Measurements from ENCODE around the gene CYBB. TPM values are rescaled to one million over a fixed set of nuclear protein-coding genes. Genes with fewer than 3 reads are reported as not detected.
A peak's percentile ranks its signal among the peaks of the same experiment; 100 is the strongest.

Gene CYBB
- total RNA-seq, 2 experiments from 2014 or later, result 1.6 TPM

DNA sequence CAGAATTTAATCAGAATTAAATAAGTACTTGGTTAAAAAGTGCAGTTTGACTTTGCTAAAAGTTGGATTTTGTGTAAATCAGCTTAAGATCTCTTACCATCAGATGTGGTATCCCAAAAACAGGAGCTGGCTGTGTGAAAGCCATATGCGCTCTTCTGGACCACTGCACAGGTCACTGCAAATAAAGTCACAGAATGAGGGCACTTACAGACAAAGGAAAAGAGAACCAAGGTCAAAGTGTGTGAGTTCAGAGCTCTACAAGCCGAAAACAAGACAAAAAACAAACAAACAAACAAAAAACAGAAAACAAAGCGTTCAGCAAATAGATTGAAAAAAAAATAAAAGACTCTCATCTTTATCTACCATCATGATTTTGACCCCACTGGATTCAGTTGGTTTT, 61.1 kb downstream of the CYBB start:
- H3K4me1 ChIP-seq (ENCODE audit: insufficient read depth, low read length), result peaks cover 6% of the 10 kb centered on the region
- no peak overlapping the region for H3K27ac ChIP-seq (ENCODE audit: low read depth in 1 of 2, low read length in 2 of 2)
- CTCF ChIA-PET, result interaction anchor here (0.8 kb wide), 1 partner anchor 95 kb away, joined by 3 read pairs; no protein-coding TSS in a partner anchor
- H3K9me3 ChIP-seq (ENCODE audit: control insufficient read depth in 1 of 2, insufficient read depth in 1 of 2, low read length in 2 of 2), result no peaks in the 10 kb centered on the region
- H3K9me3 Mint-ChIP-seq, result no peaks in the 10 kb centered on the region
- H3K36me3 ChIP-seq (ENCODE audit: insufficient read depth, low read length), result peaks cover 10% of the 10 kb centered on the region
- H3K27ac Mint-ChIP-seq, result no peak overlapping the region
- H3K27me3 Mint-ChIP-seq, result no peaks in the 10 kb centered on the region
- no peak for ATAC-seq (ENCODE audit: poor library complexity)
- TF ChIP-seq, protein P1, sequence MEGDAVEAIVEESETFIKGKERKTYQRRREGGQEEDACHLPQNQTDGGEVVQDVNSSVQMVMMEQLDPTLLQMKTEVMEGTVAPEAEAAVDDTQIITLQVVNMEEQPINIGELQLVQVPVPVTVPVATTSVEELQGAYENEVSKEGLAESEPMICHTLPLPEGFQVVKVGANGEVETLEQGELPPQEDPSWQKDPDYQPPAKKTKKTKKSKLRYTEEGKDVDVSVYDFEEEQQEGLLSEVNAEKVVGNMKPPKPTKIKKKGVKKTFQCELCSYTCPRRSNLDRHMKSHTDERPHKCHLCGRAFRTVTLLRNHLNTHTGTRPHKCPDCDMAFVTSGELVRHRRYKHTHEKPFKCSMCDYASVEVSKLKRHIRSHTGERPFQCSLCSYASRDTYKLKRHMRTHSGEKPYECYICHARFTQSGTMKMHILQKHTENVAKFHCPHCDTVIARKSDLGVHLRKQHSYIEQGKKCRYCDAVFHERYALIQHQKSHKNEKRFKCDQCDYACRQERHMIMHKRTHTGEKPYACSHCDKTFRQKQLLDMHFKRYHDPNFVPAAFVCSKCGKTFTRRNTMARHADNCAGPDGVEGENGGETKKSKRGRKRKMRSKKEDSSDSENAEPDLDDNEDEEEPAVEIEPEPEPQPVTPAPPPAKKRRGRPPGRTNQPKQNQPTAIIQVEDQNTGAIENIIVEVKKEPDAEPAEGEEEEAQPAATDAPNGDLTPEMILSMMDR (IDR thresholded peaks at IDR 0.05), result no peak
- peaks cover 32% of the 10 kb centered on the region for H3K4me1 Mint-ChIP-seq (ENCODE audit: low read depth)
- DNase-seq, result no peak
- H3K36me3 Mint-ChIP-seq (ENCODE audit: low read depth), result peaks cover 33% of the 10 kb centered on the region
- POLR2A ChIA-PET, result no interaction called here
- H3K4me3 ChIP-seq (ENCODE audit: low read length), result no peak overlapping the region
- H3K4me3 Mint-ChIP-seq, result no peak overlapping the region
- intact Hi-C loops (cut with DNase I, micrococcal nuclease), result no loop called here
- no peaks in the 10 kb centered on the region for H3K27me3 ChIP-seq (ENCODE audit: control insufficient read depth in 1 of 2, insufficient read depth in 2 of 2, low read length in 2 of 2)

DNA sequence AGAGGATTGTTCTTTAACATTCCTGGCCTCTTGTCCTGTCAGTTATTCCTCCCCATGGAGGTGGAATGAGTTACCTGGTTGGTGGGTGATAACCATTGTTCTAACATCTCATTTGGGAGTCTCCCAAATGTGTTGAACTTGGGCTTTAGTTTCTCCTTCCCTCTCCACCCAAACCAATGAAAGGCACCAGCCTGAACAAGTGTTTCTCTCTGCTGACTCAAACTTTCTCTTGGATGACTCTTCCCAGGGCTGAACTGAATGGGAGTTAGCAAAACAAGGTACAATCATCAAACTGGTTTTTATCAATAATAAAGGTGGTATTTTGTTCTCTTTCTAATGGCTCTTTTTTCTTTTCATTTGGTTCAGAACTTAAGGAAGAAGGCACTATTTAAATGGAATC, 64.8 kb downstream of the CYBB start:
- POLR2A ChIA-PET, result no interaction called here
- Mint-ChIP-seq H3K36me3 (ENCODE audit: low read depth) (peaks cover 22% of the 10 kb centered on the region), H3K4me3 (no peak overlapping the region), H3K27me3 (no peaks in the 10 kb centered on the region), H3K27ac (peak overlapping the region; percentile 59), H3K4me1 (ENCODE audit: low read depth) (peaks cover 53% of the 10 kb centered on the region), H3K9me3 (no peaks in the 10 kb centered on the region)
- no peak for ATAC-seq (ENCODE audit: poor library complexity)
- TF ChIP-seq, protein P1 (IDR thresholded peaks at IDR 0.05), result no peak
- Histone ChIP-seq H3K9me3 (ENCODE audit: control insufficient read depth in 1 of 2, insufficient read depth in 1 of 2, low read length in 2 of 2) (no peaks in the 10 kb centered on the region), H3K4me1 (ENCODE audit: insufficient read depth, low read length) (peaks cover 20% of the 10 kb centered on the region), H3K27ac (ENCODE audit: low read depth in 1 of 2, low read length in 2 of 2) (no peak overlapping the region), H3K27me3 (ENCODE audit: control insufficient read depth in 1 of 2, insufficient read depth in 2 of 2, low read length in 2 of 2) (no peaks in the 10 kb centered on the region), H3K36me3 (ENCODE audit: insufficient read depth, low read length) (no peaks in the 10 kb centered on the region), H3K4me3 (ENCODE audit: low read length) (no peak overlapping the region)
- CTCF ChIA-PET, result no interaction called here
- DNase-seq, result no peak
- intact Hi-C loops (cut with DNase I, micrococcal nuclease), result loop anchor here in 1 of 2 experiments (5.0 kb wide), 1 partner anchor 483 kb away; the partner anchor contains the start of gene RPGR

DNA sequence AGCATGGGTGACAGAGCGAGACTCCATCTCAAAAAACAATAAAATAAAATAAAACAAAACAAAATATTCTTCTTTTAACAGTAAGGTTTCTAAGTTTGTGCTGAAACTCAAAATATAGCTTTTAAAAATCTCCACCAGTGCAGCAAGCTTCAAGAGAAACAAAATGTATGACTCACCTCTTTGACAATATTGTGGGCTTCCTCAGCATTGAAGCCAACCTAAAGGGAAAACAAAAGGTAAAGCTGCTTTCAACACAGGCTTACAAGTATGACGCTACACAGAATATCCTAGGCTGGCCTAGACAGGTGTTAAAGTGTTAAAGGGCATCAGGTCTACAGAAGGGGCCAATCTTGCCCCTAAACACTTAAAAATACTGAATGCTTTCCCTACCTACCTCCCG, 66.3 kb downstream of the CYBB start:
- CTCF ChIA-PET, result no interaction called here
- peaks cover 20% of the 10 kb centered on the region for H3K4me1 ChIP-seq (ENCODE audit: insufficient read depth, low read length)
- Mint-ChIP-seq H3K27ac (peak overlapping the region; percentile 97), H3K9me3 (no peaks in the 10 kb centered on the region), H3K4me1 (ENCODE audit: low read depth) (peaks cover 56% of the 10 kb centered on the region), H3K4me3 (peak overlapping the region; percentile 89), H3K27me3 (no peaks in the 10 kb centered on the region), H3K36me3 (ENCODE audit: low read depth) (peaks cover 16% of the 10 kb centered on the region)
- H3K36me3 ChIP-seq (ENCODE audit: insufficient read depth, low read length), result no peaks in the 10 kb centered on the region
- ATAC-seq (ENCODE audit: poor library complexity) (peak; percentile 47), DNase-seq (peak in 5 of 14 experiments; percentile 2 to 51 (median 35))
- POLR2A ChIA-PET, result interaction anchor here (0.6 kb wide), 1 partner anchor 100 kb away, joined by 3 read pairs; no protein-coding TSS in a partner anchor
- H3K27ac ChIP-seq (ENCODE audit: low read depth in 1 of 2, low read length in 2 of 2), result peak overlapping the region; percentile 83 to 94
- intact Hi-C loops (cut with DNase I, micrococcal nuclease), result loop anchor here (2.0 to 5.0 kb wide), 2 partner anchors 21 to 481 kb away; partner anchors contain the start of gene RPGR (in 1 of the 2)
- peak overlapping the region; percentile 78 for H3K4me3 ChIP-seq (ENCODE audit: low read length)
- H3K9me3 ChIP-seq (ENCODE audit: control insufficient read depth in 1 of 2, insufficient read depth in 1 of 2, low read length in 2 of 2), result no peaks in the 10 kb centered on the region
- TF ChIP-seq, protein P1 (IDR thresholded peaks at IDR 0.05), result no peak
- H3K27me3 ChIP-seq (ENCODE audit: control insufficient read depth in 1 of 2, insufficient read depth in 2 of 2, low read length in 2 of 2), result no peaks in the 10 kb centered on the region
